GM18909 (cell line): ENCODE measurements around the gene C17orf50.

Source experiments
- ATAC-seq: cut with Tn5 transposase; IDR thresholded peaks from one replicate; pipeline ENCODE4 v1.9.1; 2021; ENCODE audit warnings: mild to moderate bottlenecking; ENCODE audit not compliant: unreplicated experiment, poor library complexity

C17orf50 gene

GRCh38 chr17:35808240-35808961 is 47.7 kb downstream of the C17orf50 start:
- ATAC-seq, result no peak

- ATAC-seq, result peak; percentile 95
These were observed 48.5 kb downstream of the C17orf50 start, which contains the start of gene TAF15 for GRCh38 chr17:35808962-35809854. TSS of gene TAF15 (plus strand) at chr17:35809484. CDS start at chr17:35809570, 86 bp downstream.

GRCh38 chr17:35809855-35810461 is 49.3 kb downstream of the C17orf50 start:
- no peak for ATAC-seq

- ATAC-seq, result no peak
These were observed 51.1 kb downstream of the C17orf50 start for GRCh38 chr17:35811759-35812158.

GRCh38 chr17:35812456-35812855 is 51.8 kb downstream of the C17orf50 start:
- no peak for ATAC-seq
